Duodenal mucosa (tissue), 2 donors: Measurements from ENCODE around the gene PLK4.

ENCODE experiments used
- H3K27ac ChIP-seq: one replicate; pipeline ENCODE4 v1.7.0; 2013; ENCODE audit warnings: low read depth, low read length
- H3K27me3 ChIP-seq, 2 donors: one replicate each; pipeline ENCODE4 v1.7.0; 2013; ENCODE audit warnings: low read length in 2 of 2, control low read depth in 1 of 2; ENCODE audit not compliant: insufficient read depth in 2 of 2, control insufficient read depth in 1 of 2
- H3K36me3 ChIP-seq, 2 donors: one replicate each; pipeline ENCODE4 v1.7.0; 2013; ENCODE audit warnings: low read length in 2 of 2, control low read depth in 1 of 2; ENCODE audit not compliant: insufficient read depth in 2 of 2, control insufficient read depth in 1 of 2
- H3K4me1 ChIP-seq, 2 donors: one replicate each; pipeline ENCODE4 v1.7.0; 2013; ENCODE audit warnings: low read length in 2 of 2, control low read depth in 1 of 2; ENCODE audit not compliant: insufficient read depth in 2 of 2, control insufficient read depth in 1 of 2
- H3K4me3 ChIP-seq, 2 donors: one replicate each; pipeline ENCODE4 v1.7.0; 2013; ENCODE audit warnings: low read length in 2 of 2, low read depth in 1 of 2
- H3K9ac ChIP-seq, 2 donors: one replicate each; pipeline ENCODE4 v1.7.0; 2013; ENCODE audit warnings: low read length in 2 of 2, low read depth in 1 of 2
- H3K9me3 ChIP-seq, 2 donors: one replicate each; pipeline ENCODE4 v1.7.0; 2013; ENCODE audit warnings: low read length in 2 of 2, control low read depth in 1 of 2; ENCODE audit not compliant: control insufficient read depth in 1 of 2

Gene PLK4

DNA sequence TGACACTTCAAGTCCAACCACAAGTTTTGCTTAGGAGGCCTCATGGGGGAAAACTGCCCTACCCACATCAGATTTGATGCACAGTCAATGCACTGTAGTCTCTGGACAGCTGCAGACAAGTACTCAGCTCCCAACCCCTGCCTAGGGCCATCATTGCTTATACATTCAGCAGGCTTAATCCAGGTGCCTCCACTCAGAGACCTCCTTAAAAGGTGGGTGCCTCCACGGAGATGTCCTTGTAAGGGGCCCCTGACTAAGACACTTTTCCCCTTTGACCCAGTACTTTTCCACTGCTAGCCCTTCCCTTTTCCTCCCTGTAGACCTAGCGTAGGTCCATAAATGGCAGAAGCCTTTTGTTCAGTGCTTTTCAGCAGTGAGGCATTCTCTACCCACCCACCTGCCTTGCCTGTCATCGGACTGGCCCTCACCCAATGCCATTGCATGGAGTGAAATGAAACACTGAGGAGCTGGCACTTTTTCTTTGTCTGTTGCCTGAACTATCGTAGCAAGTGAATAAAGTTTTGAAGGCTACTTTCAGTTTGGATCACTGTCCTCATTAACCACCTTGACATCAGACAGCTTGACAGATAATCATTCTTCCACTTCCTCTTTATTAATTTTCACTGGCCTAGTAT is 23.8 kb upstream of the PLK4 start:
- H3K27me3 ChIP-seq = no peaks in the 10 kb centered on the region
- H3K9ac ChIP-seq = no peak overlapping the region
- peaks cover 0 to 3% of the 10 kb centered on the region in 2 donors for H3K9me3 ChIP-seq
- H3K27ac ChIP-seq = no peak overlapping the region
- no peak overlapping the region for H3K4me3 ChIP-seq
- no peaks in the 10 kb centered on the region for H3K36me3 ChIP-seq
- peaks cover 0 to 7% of the 10 kb centered on the region in 2 donors for H3K4me1 ChIP-seq

DNA sequence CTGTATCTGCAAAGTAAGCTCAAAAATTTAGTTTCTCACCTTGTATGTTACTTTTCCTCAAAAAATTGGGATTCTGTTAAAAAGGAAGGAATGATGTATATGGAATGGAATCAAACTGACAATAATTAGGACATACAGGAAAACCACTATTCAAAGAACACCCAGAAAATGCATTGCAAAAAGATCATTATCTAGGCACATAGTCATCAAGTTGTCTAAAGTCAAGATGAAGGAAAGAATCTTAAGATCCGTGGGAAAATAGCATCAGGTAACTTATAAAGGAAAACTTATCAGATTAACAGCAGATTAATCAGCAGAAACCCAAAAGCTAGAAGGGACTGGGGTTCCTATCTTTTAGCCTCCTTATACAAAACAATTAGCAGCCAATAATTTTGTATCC is 23.1 kb upstream of the PLK4 start:
- H3K4me1 ChIP-seq = peaks cover 0 to 7% of the 10 kb centered on the region in 2 donors
- no peak overlapping the region for H3K27ac ChIP-seq
- no peak overlapping the region for H3K9ac ChIP-seq
- H3K27me3 ChIP-seq = no peaks in the 10 kb centered on the region
- no peak overlapping the region for H3K4me3 ChIP-seq
- H3K36me3 ChIP-seq = no peaks in the 10 kb centered on the region
- no peaks in the 10 kb centered on the region for H3K9me3 ChIP-seq

DNA sequence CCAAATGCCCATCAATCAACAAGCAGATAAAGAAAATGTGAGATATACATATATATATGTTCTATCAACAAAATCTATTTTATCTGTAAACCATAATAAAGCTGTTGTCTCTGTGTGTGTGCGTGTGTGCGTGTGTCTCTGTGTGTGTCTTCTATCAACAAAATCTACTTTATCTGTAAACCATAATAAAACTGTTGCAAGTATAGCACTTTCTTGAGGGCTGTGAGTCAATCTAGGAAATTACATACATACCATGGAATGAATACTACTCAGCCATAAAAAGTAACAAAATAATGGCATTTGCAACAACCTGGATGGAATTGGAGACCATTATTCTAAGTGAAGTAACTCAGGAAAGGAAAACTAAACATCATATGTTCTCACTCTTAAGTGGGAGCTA is 12.5 kb upstream of the PLK4 start:
- H3K9me3 ChIP-seq = no peaks in the 10 kb centered on the region

DNA sequence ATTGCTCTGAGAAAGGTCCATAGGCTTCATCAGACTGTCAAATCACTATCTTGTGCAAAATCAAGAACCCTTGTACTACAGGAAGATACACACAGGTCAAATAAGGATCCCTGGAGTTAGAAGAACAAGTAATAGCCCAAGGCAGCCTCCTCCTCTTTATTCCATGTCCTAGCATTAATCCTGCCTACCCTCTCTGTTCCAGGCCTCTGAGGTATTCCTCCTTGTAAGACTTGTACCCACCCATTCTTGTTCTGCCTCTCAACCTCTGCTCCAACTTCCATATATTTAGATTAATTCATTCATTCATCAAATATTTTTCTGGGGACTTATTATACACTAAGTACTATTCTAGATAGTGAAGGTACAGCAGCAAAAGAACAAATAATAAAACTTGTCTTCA is 10.4 kb upstream of the PLK4 start:
- H3K36me3 ChIP-seq = no peaks in the 10 kb centered on the region
- H3K4me1 ChIP-seq = no peaks in the 10 kb centered on the region
- H3K27me3 ChIP-seq = no peaks in the 10 kb centered on the region
- no peak overlapping the region for H3K4me3 ChIP-seq
- no peaks in the 10 kb centered on the region for H3K9me3 ChIP-seq
- no peak overlapping the region for H3K9ac ChIP-seq
- no peak overlapping the region for H3K27ac ChIP-seq

More for the DNA sequence above, 12.5 kb upstream of the PLK4 start:
- Histone ChIP-seq H3K27me3 (no peaks in the 10 kb centered on the region), H3K9ac (no peak overlapping the region), H3K27ac (no peak overlapping the region), H3K36me3 (no peaks in the 10 kb centered on the region), H3K4me3 (no peak overlapping the region), H3K4me1 (no peaks in the 10 kb centered on the region)

DNA sequence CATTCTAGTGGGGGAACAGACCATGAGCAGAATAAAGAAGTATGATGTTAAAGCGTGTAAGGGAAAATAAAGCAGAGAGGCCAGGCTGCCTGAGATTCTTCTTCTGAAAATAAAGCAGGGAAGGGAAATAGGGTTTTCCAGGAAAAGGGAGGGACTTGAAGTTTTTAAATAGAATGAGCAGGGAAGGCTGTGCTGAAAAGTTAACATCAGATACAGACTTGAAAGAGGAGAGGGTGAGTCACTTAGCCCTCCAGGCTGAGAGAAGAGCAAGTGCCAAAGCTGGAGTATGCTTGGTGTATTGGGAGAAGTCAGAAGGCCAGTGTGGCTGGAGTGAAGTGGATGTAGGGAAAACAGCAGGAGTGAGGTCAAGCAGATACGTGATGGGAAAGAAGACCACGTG is 10.0 kb upstream of the PLK4 start:
- no peaks in the 10 kb centered on the region for H3K4me1 ChIP-seq
- H3K36me3 ChIP-seq = no peaks in the 10 kb centered on the region
- no peak overlapping the region for H3K27ac ChIP-seq
- no peaks in the 10 kb centered on the region for H3K27me3 ChIP-seq
- H3K9me3 ChIP-seq = no peaks in the 10 kb centered on the region
- no peak overlapping the region for H3K4me3 ChIP-seq
- H3K9ac ChIP-seq = no peak overlapping the region

DNA sequence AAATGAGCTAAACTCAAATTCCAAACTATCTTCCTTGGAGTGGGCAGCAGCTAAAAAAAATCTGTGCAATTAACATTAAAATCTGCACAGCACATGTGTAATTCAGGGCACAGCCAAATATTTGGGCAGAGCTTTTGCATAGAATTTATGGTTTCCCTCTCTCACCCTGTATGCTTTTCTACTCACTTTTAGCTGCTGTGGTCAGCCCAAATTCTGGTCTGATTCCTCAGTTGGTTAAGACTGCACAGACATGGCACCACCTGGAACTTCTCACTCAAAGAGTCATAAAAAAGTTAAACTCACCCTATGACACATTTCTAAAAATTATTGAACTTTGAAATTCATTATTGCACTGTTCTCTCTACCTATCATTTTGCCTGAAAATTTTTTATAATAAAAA is 4.9 kb upstream of the PLK4 start:
- Histone ChIP-seq H3K36me3 (no peaks in the 10 kb centered on the region), H3K27me3 (no peaks in the 10 kb centered on the region), H3K9me3 (no peaks in the 10 kb centered on the region), H3K27ac (no peak overlapping the region), H3K4me1 (no peaks in the 10 kb centered on the region), H3K9ac (no peak overlapping the region), H3K4me3 (no peak overlapping the region)

DNA sequence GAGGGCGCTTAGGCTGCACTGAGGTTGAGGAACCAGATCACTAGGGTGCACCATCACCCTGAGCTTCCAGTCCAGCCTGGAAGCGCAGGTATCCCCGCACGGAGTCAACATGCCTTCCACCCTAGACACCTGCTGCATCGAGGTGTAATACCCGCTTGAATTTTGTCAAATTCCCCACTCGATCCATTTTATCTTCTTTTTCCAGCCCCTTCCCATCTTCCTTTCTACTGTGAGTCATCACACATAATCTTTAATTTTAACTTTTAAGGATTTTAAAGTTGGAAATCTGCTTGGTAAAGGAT is 821 bp downstream of the PLK4 start:
- Histone ChIP-seq H3K27ac (peak overlapping the region; percentile 27), H3K27me3 (no peaks in the 10 kb centered on the region), H3K9ac (peak overlapping the region; percentile 75 to 76)

DNA sequence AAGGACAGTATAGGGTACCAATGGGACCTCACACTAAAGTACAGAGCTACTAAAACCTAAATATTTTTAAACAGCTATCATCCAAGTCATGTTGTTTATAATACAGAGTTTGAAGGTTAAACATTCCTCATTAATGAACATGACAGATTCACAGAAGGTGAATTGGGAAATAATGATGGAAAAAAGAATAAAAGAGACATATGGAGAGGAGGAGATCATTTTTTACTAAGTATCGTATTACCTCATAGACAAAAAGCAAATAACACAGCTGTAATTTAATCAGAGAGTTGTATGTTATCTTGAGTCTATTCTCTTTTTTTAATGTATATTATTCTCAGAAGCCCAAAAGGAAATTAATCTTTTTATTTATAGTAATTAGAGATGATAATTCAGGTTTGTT is 7.9 kb downstream of the PLK4 start:
- Histone ChIP-seq H3K9me3 (no peaks in the 10 kb centered on the region), H3K9ac (no peak overlapping the region), H3K4me3 (no peak overlapping the region), H3K27me3 (no peaks in the 10 kb centered on the region), H3K36me3 (peaks cover 0 to 12% of the 10 kb centered on the region in 2 donors), H3K4me1 (no peaks in the 10 kb centered on the region), H3K27ac (no peak overlapping the region)

More for the DNA sequence above, 821 bp downstream of the PLK4 start:
- H3K4me3 ChIP-seq = peak overlapping the region; percentile 82 to 83
- H3K4me1 ChIP-seq = peaks cover 0 to 7% of the 10 kb centered on the region in 2 donors
- peaks cover 0 to 3% of the 10 kb centered on the region in 2 donors for H3K36me3 ChIP-seq
- no peaks in the 10 kb centered on the region for H3K9me3 ChIP-seq

DNA sequence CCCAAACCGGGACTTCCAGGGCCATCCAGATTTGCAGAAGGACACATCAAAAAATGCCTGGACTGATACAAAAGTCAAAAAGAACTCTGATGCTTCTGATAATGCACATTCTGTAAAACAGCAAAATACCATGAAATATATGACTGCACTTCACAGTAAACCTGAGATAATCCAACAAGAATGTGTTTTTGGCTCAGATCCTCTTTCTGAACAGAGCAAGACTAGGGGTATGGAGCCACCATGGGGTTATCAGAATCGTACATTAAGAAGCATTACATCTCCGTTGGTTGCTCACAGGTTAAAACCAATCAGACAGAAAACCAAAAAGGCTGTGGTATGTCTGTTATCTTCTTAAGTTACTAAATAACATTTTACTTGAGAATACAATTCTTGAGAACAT is 9.2 kb downstream of the PLK4 start:
- H3K9ac ChIP-seq = no peak overlapping the region
- no peaks in the 10 kb centered on the region for H3K9me3 ChIP-seq
- no peak overlapping the region for H3K4me3 ChIP-seq
- no peaks in the 10 kb centered on the region for H3K4me1 ChIP-seq
- peaks cover 0 to 17% of the 10 kb centered on the region in 2 donors for H3K36me3 ChIP-seq
- no peaks in the 10 kb centered on the region for H3K27me3 ChIP-seq
- H3K27ac ChIP-seq = no peak overlapping the region

DNA sequence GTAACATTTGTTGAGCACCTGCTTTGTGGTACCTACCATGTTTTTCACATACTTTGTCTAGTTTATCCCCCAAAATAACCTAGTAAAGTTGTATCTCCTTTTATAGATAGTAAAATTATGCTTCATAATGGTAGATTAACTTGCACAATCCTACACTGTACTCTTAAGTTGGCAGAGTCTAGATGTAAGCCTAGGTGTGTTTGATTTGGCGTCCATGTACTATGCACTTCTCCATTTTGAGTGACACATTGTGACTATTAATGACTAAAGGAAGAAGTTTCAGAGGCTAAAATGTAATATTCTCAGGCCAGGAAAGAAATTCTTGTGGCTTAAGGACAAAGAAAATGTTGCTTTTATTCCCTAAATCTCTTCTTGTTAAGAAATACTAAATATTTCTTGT is 15.4 kb downstream of the PLK4 start:
- Histone ChIP-seq H3K9ac (no peak overlapping the region), H3K36me3 (peaks cover 0 to 15% of the 10 kb centered on the region in 2 donors), H3K27ac (no peak overlapping the region), H3K27me3 (no peaks in the 10 kb centered on the region), H3K4me1 (no peaks in the 10 kb centered on the region), H3K9me3 (no peaks in the 10 kb centered on the region), H3K4me3 (no peak overlapping the region)

DNA sequence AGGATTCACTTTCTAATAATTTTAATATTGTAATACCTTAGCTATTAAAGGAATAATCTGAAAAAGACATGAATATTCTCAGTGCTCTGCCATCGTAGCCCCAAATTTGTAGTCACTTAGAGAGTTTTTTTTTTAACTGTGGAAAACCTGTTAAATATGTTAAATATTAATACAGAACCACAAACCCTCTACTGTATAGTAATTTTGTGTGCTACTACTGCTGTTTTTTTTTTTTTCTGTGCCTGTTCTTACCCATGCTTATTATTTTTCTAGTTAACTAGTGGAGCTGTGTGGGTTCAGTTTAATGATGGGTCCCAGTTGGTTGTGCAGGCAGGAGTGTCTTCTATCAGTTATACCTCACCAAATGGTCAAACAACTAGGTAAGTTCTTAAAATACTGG is 15.8 kb downstream of the PLK4 start:
- Histone ChIP-seq H3K9ac (no peak overlapping the region), H3K4me3 (no peak overlapping the region), H3K4me1 (no peaks in the 10 kb centered on the region), H3K27me3 (no peaks in the 10 kb centered on the region), H3K36me3 (peaks cover 0 to 15% of the 10 kb centered on the region in 2 donors), H3K27ac (no peak overlapping the region), H3K9me3 (no peaks in the 10 kb centered on the region)
